Pancreas (tissue), 10 donors: Measurements from ENCODE around the gene NKX2-4. TPM values are rescaled to one million over a fixed set of nuclear protein-coding genes. Genes with fewer than 3 reads are reported as not detected.

Experiments used
- ATAC-seq, 4 donors: fragments of 200-7000 bp; cut with Tn5 transposase; one replicate each; pipeline versions ENCODE4 v1.8.0 to v1.9.1; 2020; ENCODE audit warnings: mild to moderate bottlenecking in 4 of 4, moderate library complexity in 4 of 4
- DNase-seq, 6 donors: peaks; one replicate each; pipeline ENCODE4 v3.0.0-alpha.2; 2020
- FAIRE-seq: peaks from 2 replicates; lab custom pipeline; 2012; peaks lifted over from hg19 to GRCh38; lab: Jason Lieb, UNC
- H3K27ac ChIP-seq, 4 donors: fragments of 200-600 bp; sonication (generic); 1 replicate in 3 of 4; 2 replicates in 1 of 4; pipeline versions ENCODE4 v1.5.0 to v1.8.0; 2020
- H3K27me3 ChIP-seq, 4 donors: fragments of 200-600 bp; one replicate each; pipeline ENCODE4 v1.8.0; 2021
- H3K36me3 ChIP-seq, 3 donors: fragments of 200-600 bp; sonication (generic) in 1 of 3; one replicate each; pipeline versions ENCODE4 v1.5.0 to v1.8.0; 2020 to 2021
- H3K4me1 ChIP-seq, 3 donors: fragments of 200-600 bp; one replicate each; pipeline ENCODE4 v1.8.0; 2021
- H3K4me3 ChIP-seq, 4 donors: fragments of 200-600 bp; sonication (generic) in 2 of 4; one replicate each; pipeline versions ENCODE4 v1.5.0 to v1.8.0; 2020 to 2021
- H3K9me3 ChIP-seq, 4 donors: fragments of 200-600 bp; one replicate each; pipeline ENCODE4 v1.8.0; 2021
- WGBS, 2 donors: extraction: QIAGEN DNeasy Blood & Tissue Kit; methylation state at CpG; one replicate each; pipeline ENCODE4 v1.1.7; 2013; 5-methylcytosine and 5-hydroxymethylcytosine counted together
- intact Hi-C, 3 donors: fragments of 100-400 bp; cut with DNase I; formaldehyde crosslinking; loops; one replicate each; pipeline versions ENCODE4 v1.11.1 to v1.14.2; 2022
- polyA plus RNA-seq, 2 donors: library from polyadenylated mRNA; stranded (reverse); fragments of 200-250 nt; gene quantifications; one replicate each; pipeline ENCODE4 v1.2.3, GENCODE V29; 2013
- total RNA-seq, 6 donors: library from RNA; stranded (reverse); fragmentation: NEBNext Ultra II Directional in 4 of 6; extraction: Animal tissue kit (Norgen Biotek cat#: 25700) in 4 of 6; gene quantifications; one replicate each; pipeline versions ENCODE4 v1.2.1 to v1.2.4, GENCODE V29; 2021 to 2023
- TF ChIP-seq, protein P1 (sequence below), 4 donors: fragments of 200-600 bp; sonication (generic) in 3 of 4; IDR thresholded peaks; one replicate each; pipeline versions ENCODE4 v1.5.0 to v1.8.0; 2021; ENCODE audit warnings: antibody characterized with exemption in 4 of 4
- donor health status: healthy with polysubstance abuse.
- donor health status: DM: no; HTN: no; CAD: no; lungs with moderate emphysema.
- donor health status: DM: no; HTN: no; CAD: no.
- donor health status: control.
- donor health status: control.
- donor health status: Bipolar disorder and iron deficiency.
- donor health status: DM: yes; HTN: yes; CAD: no.
- donor health status: DM: no; HTN: no; CAD: no.
- donor health status: DM: no; HTN: no; CAD: no.
- donor health status: DM: yes; HTN: yes; CAD: no.

Gene NKX2-4
- total and polyA plus RNA-seq, 8 donors: not detected

- FAIRE-seq (no peak), ATAC-seq (peak in 1 of 4 donors; percentile 39), DNase-seq (peak in 1 of 6 donors; percentile 44)
- Histone ChIP-seq H3K36me3 (peaks cover 0 to 8% (median 7%) of the 10 kb centered on the region in 3 donors), H3K4me3 (no peak overlapping the region), H3K27me3 (peaks cover 3 to 25% (median 17%) of the 10 kb centered on the region in 4 donors), H3K4me1 (peaks cover 0 to 2% (median 0%) of the 10 kb centered on the region in 3 donors), H3K9me3 (no peaks in the 10 kb centered on the region), H3K27ac (no peak overlapping the region)
- intact Hi-C loops: no loop called here
- WGBS, 2 donors: 34 to 35% methylated on average over 60 to 61 of the region's 61 CpGs
- TF ChIP-seq, protein P1, sequence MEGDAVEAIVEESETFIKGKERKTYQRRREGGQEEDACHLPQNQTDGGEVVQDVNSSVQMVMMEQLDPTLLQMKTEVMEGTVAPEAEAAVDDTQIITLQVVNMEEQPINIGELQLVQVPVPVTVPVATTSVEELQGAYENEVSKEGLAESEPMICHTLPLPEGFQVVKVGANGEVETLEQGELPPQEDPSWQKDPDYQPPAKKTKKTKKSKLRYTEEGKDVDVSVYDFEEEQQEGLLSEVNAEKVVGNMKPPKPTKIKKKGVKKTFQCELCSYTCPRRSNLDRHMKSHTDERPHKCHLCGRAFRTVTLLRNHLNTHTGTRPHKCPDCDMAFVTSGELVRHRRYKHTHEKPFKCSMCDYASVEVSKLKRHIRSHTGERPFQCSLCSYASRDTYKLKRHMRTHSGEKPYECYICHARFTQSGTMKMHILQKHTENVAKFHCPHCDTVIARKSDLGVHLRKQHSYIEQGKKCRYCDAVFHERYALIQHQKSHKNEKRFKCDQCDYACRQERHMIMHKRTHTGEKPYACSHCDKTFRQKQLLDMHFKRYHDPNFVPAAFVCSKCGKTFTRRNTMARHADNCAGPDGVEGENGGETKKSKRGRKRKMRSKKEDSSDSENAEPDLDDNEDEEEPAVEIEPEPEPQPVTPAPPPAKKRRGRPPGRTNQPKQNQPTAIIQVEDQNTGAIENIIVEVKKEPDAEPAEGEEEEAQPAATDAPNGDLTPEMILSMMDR (IDR thresholded peaks at IDR 0.05): no peak
Measured at GRCh38 chr20:21391185-21391971, 5.9 kb downstream of the NKX2-4 start.

DNA sequence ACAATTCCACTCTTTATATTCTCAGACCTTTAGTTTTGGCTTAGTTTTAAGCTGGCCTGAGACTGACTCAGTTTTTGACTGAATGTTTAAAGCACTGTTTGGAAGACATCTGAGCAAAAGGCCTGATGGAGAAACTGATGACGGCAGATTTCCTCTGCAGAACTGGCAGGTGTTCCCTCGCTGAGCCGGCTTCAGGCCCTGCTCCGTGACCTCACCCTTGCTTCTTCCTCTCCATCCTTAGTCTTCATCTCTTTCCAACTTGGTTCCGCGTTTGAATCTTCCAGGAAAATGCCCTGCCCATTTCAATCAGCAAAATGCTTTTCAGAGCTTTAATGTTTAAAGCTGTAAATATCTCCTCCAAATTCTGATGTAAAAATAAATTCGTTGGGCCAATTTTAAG, 6.6 kb downstream of the NKX2-4 start:
- WGBS, 2 donors: 96 to 97% methylated on average over 7 of the region's 7 CpGs
- H3K27me3 ChIP-seq: peaks cover 3 to 25% (median 17%) of the 10 kb centered on the region in 4 donors
- TF ChIP-seq, protein P1 (IDR thresholded peaks at IDR 0.05): no peak
- intact Hi-C loops: no loop called here
- ATAC-seq (no peak), DNase-seq (no peak), FAIRE-seq (no peak)
- H3K9me3 ChIP-seq: no peaks in the 10 kb centered on the region
- no peak overlapping the region for H3K27ac ChIP-seq
- no peak overlapping the region for H3K4me3 ChIP-seq
- H3K4me1 ChIP-seq: no peaks in the 10 kb centered on the region
- peaks cover 0 to 8% (median 7%) of the 10 kb centered on the region in 3 donors for H3K36me3 ChIP-seq

DNA sequence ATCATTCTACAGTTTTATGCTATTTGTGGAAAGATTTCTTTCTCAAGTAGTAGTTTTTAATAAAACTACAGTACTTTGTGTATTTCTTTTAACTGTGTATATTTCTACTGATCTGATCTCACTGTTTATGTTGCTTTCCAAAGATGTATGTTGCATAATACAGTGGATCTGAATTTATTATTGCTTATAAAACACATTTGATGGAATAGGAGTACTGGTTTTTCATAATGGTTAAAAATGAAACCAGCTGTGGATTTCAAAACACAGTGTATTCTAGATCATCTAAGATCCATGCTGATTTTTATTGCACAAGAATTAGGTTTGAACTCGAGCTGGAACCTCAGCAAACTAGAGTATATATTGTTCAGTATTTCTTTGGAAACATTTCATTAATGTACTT, 8.0 kb downstream of the NKX2-4 start:
- H3K4me1 ChIP-seq: no peaks in the 10 kb centered on the region
- no peaks in the 10 kb centered on the region for H3K9me3 ChIP-seq
- TF ChIP-seq, protein P1 (IDR thresholded peaks at IDR 0.05): no peak
- ATAC-seq (no peak), FAIRE-seq (no peak), DNase-seq (no peak)
- H3K4me3 ChIP-seq: no peak overlapping the region
- WGBS, 2 donors: 0 to 91% methylated on average over 1 of the region's 1 CpG
- H3K36me3 ChIP-seq: peaks cover 0 to 11% (median 8%) of the 10 kb centered on the region in 3 donors
- peaks cover 3 to 13% (median 9%) of the 10 kb centered on the region in 4 donors for H3K27me3 ChIP-seq
- H3K27ac ChIP-seq: no peak overlapping the region
- intact Hi-C loops: no loop called here

GRCh38 chr20:21388566-21388965, 8.8 kb downstream of the NKX2-4 start:
- Histone ChIP-seq H3K4me3 (no peak overlapping the region), H3K4me1 (no peaks in the 10 kb centered on the region), H3K9me3 (no peaks in the 10 kb centered on the region), H3K36me3 (peaks cover 0 to 17% (median 8%) of the 10 kb centered on the region in 3 donors), H3K27ac (no peak overlapping the region), H3K27me3 (peaks cover 0 to 5% (median 4%) of the 10 kb centered on the region in 4 donors)
- DNase-seq: no peak
- TF ChIP-seq, protein P1 (IDR thresholded peaks at IDR 0.05): no peak
- intact Hi-C loops: no loop called here
- WGBS, 2 donors: 79 to 95% methylated on average over 1 of the region's 1 CpG
- ATAC-seq: no peak
- FAIRE-seq: no peak

DNA sequence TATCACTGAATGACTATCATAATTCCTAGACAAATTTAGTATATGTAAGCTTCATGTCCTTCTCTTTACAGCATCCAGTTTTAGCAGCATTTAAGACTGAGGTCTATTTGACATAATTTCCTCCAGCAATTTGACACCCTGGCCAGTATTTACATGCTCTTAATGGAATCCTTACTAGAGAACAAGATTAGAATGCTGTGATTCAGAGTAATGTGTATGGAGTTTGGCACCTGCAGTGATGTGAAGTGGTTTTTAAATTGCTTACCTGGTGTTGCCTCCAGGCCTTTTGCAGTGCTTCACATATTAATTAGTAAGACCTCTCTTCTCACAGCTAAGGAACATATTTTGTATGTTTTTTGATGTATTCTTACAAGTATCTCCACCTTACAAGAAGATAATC, 9.8 kb downstream of the NKX2-4 start:
- Histone ChIP-seq H3K36me3 (peaks cover 0 to 25% (median 11%) of the 10 kb centered on the region in 3 donors), H3K9me3 (no peaks in the 10 kb centered on the region), H3K4me3 (no peak overlapping the region), H3K27ac (no peak overlapping the region), H3K4me1 (no peaks in the 10 kb centered on the region), H3K27me3 (no peaks in the 10 kb centered on the region)
- ATAC-seq: no peak
- FAIRE-seq: no peak
- intact Hi-C loops: no loop called here
- TF ChIP-seq, protein P1 (IDR thresholded peaks at IDR 0.05): no peak
- no peak for DNase-seq
